Stimulated activated CD4-positive, alpha-beta T cell treated with anti-CD3 and anti-CD28 coated beads, Interleukin-12 subunit alpha, Interleukin-12 subunit beta, amount 100 ng/mL, for 48 hours (primary cell): ENCODE results near the gene ATP2C2.
A peak's percentile ranks its signal among the peaks of the same experiment; 100 is the strongest.

ENCODE experiments used
- DNase-seq, 3 donors: peaks; one replicate each; pipeline ENCODE4 v3.0.0-alpha.2; 2020; ENCODE audit warnings: low read depth in 2 of 3, low spot score in 1 of 3

ATP2C2 gene

DNA sequence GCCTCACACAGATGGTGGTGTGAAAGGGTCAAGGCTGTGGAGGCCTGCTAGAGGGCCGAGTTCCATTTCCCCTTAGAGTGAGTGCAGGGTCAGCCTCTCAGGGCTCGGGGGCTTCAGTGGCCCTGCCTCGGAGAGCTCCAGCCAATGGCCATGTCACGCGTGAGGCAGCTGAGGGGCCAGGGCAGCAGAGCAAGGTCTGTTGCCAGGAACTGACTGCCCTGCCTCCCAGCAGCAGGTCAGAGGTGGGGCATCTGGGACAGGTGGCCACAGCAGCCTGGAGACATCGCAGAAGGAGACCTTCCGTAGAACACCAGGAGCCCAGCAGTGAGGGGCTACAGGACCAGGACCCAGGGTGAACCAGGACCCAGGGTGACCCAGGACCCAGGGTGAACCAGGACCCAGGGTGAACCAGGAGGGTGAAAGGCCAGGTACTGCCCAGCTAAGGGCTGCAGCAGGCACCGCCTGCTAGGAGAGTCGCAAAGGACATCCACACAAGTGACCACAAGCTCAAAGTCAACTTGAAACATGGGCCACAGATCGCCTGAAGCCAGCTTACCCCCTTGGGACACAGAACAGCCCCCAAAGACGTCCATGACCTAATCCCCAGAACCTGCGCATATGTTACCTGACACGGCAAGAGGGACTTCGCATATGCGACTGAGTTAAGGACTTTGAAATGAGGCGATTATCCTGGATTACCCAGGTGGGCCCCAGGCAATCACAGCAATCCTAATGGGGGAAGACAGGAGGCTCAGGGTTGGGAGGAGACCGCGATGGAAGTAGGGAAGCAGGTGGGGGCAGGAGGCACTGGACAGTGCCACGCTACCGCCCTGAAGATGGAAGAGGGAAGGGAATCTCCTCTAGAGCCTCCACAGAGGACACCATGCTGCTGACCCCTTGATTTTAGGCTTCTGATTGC lies 141.0 kb downstream of the ATP2C2 start:
- DNase-seq, result no peak

DNA sequence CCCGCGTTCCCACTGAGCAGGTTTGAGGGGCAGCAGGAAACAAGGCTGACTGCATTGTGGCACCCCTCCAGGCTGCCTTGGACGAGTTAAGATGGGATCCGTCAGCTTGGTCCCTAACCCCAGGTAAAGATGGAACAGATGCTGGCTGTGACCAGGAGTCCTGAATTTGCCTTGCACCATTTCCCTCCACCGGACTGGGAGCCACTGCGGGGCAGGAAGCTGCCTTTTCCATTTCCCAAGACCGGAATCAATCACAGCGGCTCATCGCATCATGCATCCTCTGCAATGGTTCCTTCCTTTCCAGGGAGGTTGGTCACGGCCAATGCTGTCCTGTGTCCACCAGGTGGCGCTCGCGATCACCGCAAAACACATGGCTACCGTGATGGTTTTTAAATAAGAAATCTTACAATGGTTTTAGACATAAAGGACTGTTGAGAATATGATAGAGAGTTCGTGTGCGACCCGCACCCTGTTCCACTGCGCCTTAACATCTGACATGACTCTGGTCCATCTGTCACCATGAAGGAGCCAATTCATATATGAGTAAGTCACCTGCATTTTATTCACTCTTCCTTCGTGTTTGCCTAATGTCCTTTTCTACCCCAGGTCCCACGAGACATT lies 143.0 kb downstream of the ATP2C2 start:
- DNase-seq, result peak; percentile 69 to 89 (median 75)

GRCh38 chr16:84511831-84512230 lies 143.5 kb downstream of the ATP2C2 start:
- DNase-seq, result no peak

- DNase-seq, result no peak
Measured at GRCh38 chr16:84513123-84513522, 144.8 kb downstream of the ATP2C2 start.

DNA sequence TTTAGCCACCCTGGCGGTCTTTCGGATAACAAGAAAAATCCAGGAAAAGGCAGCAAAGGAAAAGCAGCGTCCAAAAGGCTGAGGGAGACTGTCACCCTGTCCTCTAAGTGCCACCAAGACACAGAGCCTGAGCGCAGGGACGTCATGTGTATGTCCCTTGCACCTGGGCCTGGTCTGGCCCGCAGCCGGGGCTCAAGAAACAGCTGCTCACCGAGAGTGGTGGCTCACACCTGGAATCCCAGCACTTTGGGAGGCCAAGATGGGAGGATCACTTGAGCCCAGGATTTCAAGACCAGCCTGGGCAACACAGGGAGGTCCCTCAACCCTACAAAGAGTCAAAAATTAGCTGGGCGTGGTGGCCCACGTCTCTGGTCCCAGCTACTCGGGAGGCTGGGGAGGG lies 145.3 kb downstream of the ATP2C2 start:
- no peak for DNase-seq
